ENCODE measurements around the gene BHLHE40. TPM values are rescaled to one million over a fixed set of nuclear protein-coding genes. Genes with fewer than 3 reads are reported as not detected.
A peak's percentile ranks its signal among the peaks of the same experiment; 100 is the strongest.

The BHLHE40 gene
- 100 to 1,000 TPM; 124 to 194 (median 153) TPM for total RNA-seq

- peaks cover 0 to 20% (median 6%) of the 10 kb centered on the region in 3 donors for H3K36me3 ChIP-seq
- peak within 1 kb of the TSS; percentile 69 to 95 (median 86) for H3K4me3 ChIP-seq
- intact Hi-C loops (cut with DNase I) = loop anchor here (5.0 kb wide), 1 partner anchor 257 kb away; no protein-coding TSS in a partner anchor
- no peaks in the 10 kb centered on the region for H3K9me3 ChIP-seq
- H3K27me3 ChIP-seq = no peaks in the 10 kb centered on the region
- peak; percentile 45 for DNase-seq
- H3K4me1 ChIP-seq = peaks cover 22 to 72% (median 31%) of the 10 kb centered on the region in 3 donors
- peak within 1 kb of the TSS; percentile 95 to 100 (median 99) for H3K27ac ChIP-seq
- TF ChIP-seq CTCF (IDR thresholded peaks at IDR 0.05) (peak in 2 of 6 experiments; percentile 5 to 7), POLR2A (IDR thresholded peaks at IDR 0.05) (peak in 3 of 4 donors; percentile 75 to 88 (median 87))
- 0% methylated on average over 3 to 6 of the region's 51 CpGs for WGBS, 2 donors
These were observed at the start of gene BHLHE40 for GRCh38 chr3:4979428-4980228. BHLHE40 (plus strand) TSS chr3:4979437; CDS start chr3:4979719, 282 bp downstream.

GRCh38 chr3:4930501-4930900 lies 48.7 kb upstream of the BHLHE40 start:
- no peak for DNase-seq
- no peak overlapping the region for H3K4me3 ChIP-seq
- no peaks in the 10 kb centered on the region for H3K36me3 ChIP-seq
- H3K27me3 ChIP-seq = no peaks in the 10 kb centered on the region
- intact Hi-C loops (cut with DNase I) = no loop called here
- no peak for TF ChIP-seq POLR2A (IDR thresholded peaks at IDR 0.05)
- TF ChIP-seq CTCF (IDR thresholded peaks at IDR 0.05) = no peak
- peaks cover 0 to 7% (median 0%) of the 10 kb centered on the region in 3 donors for H3K4me1 ChIP-seq
- WGBS, 2 donors = 56 to 73% methylated on average over 1 of the region's 1 CpG
- no peaks in the 10 kb centered on the region for H3K9me3 ChIP-seq
- no peak overlapping the region for H3K27ac ChIP-seq

GRCh38 chr3:4934050-4934449 lies 45.2 kb upstream of the BHLHE40 start:
- Histone ChIP-seq H3K4me1 (no peaks in the 10 kb centered on the region), H3K27ac (no peak overlapping the region), H3K27me3 (no peaks in the 10 kb centered on the region), H3K9me3 (no peaks in the 10 kb centered on the region), H3K4me3 (no peak overlapping the region), H3K36me3 (no peaks in the 10 kb centered on the region)
- WGBS, 2 donors = 87 to 88% methylated on average over 3 of the region's 3 CpGs
- intact Hi-C loops (cut with DNase I) = no loop called here
- no peak for DNase-seq
- TF ChIP-seq POLR2A (IDR thresholded peaks at IDR 0.05) = no peak

- no peaks in the 10 kb centered on the region for H3K36me3 ChIP-seq
- no peaks in the 10 kb centered on the region for H3K27me3 ChIP-seq
- TF ChIP-seq CTCF (IDR thresholded peaks at IDR 0.05) = no peak
- no peak for TF ChIP-seq POLR2A (IDR thresholded peaks at IDR 0.05)
- WGBS, 2 donors = 94 to 95% methylated on average over 1 of the region's 1 CpG
- no peak for DNase-seq
- no peak overlapping the region for H3K27ac ChIP-seq
- H3K9me3 ChIP-seq = no peaks in the 10 kb centered on the region
- intact Hi-C loops (cut with DNase I) = no loop called here
- no peak overlapping the region for H3K4me3 ChIP-seq
- H3K4me1 ChIP-seq = no peaks in the 10 kb centered on the region
These were observed 43.9 kb upstream of the BHLHE40 start for GRCh38 chr3:4935347-4935746.

- Histone ChIP-seq H3K27ac (no peak overlapping the region), H3K4me3 (no peak overlapping the region), H3K9me3 (no peaks in the 10 kb centered on the region), H3K36me3 (no peaks in the 10 kb centered on the region), H3K4me1 (no peaks in the 10 kb centered on the region), H3K27me3 (no peaks in the 10 kb centered on the region)
- intact Hi-C loops (cut with DNase I) = no loop called here
- no peak for DNase-seq
- 90 to 91% methylated on average over 6 of the region's 6 CpGs for WGBS, 2 donors
- no peak for TF ChIP-seq POLR2A (IDR thresholded peaks at IDR 0.05)
- no peak for TF ChIP-seq CTCF (IDR thresholded peaks at IDR 0.05)
These were observed 42.1 kb upstream of the BHLHE40 start for GRCh38 chr3:4936982-4937614.
